Nucleus accumbens (tissue), 56 donors: ENCODE measurements around the gene FGF23.
"Not testable (repeated sequence)": the region's sequence is repeated elsewhere in the genome, so short reads cannot be mapped to it uniquely, and the experiment has no call there.

ENCODE experiments used
- DNase-seq, 56 donors: peaks; one replicate each; lab custom pipeline; 2025; lab: John Stamatoyannopoulos, UW

Gene FGF23

GRCh38 chr12:4379405-4379804, at the start of gene FGF23:
Gene FGF23 (minus strand): TSS chr12:4379712. CDS start chr12:4379582, 130 bp downstream.
- no peak for DNase-seq

GRCh38 chr12:4424422-4424821, 44.9 kb upstream of the FGF23 start:
- DNase-seq: no peak

DNA sequence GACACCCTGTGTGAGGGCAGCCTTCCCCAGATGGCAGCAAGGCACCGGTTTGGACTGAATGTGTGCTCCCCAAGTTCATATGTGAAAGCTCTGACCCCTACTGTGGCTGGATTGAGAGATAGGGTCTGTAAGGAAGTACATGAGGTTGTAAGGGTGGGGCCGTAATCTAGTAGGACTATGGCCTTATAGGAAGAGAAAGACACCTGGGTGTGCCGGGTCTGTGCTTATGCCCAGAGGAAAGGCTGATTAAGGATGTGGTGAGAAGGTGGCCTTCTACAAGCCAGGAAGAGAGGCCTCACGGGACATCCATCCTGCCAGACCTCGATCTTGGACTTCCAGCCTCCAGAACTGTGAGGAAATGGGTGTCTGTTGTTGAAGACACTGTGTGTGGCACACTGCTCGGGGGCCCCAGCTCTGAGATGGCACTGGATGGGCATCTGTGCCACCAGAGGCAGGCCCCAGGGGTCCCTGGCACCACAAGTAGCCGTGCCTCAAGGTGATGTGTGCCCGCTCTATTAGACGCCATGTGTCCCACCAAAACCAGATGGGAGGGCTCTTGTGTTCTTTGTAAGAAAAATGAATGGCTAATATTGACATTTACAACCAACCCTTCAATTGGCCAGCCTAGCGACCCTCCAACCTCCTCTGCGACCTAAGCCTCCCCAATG, 44.1 kb upstream of the FGF23 start:
- DNase-seq: no peak

- DNase-seq: no peak
Observed at GRCh38 chr12:4422985-4423384, 43.5 kb upstream of the FGF23 start.

GRCh38 chr12:4421590-4422031, 42.1 kb upstream of the FGF23 start:
- no peak for DNase-seq

DNA sequence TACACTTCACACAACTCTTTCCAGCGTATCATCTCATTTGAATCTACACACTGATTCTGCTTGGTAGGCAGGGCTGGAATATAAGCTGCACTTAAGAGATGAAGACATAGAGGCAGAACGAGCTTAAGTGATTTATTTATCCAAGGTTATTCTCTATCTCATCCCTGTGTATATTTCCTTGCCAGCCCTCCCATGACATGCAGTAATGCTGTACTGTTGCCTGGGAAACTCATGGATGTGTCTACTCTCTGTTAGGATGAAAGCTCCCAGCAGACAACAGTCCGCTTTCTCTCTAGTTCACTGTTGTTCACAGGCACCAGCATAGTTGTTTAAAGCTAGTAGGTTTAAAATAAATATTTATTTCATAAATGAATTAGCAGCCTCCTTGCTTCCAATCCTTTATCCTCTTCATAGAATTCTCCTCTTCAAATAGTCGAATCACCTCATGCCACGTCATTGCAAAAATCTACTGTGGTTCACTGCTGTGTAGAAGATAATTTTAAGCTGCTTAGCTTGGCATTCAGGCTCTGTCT, 40.7 kb upstream of the FGF23 start:
- DNase-seq: no peak

DNA sequence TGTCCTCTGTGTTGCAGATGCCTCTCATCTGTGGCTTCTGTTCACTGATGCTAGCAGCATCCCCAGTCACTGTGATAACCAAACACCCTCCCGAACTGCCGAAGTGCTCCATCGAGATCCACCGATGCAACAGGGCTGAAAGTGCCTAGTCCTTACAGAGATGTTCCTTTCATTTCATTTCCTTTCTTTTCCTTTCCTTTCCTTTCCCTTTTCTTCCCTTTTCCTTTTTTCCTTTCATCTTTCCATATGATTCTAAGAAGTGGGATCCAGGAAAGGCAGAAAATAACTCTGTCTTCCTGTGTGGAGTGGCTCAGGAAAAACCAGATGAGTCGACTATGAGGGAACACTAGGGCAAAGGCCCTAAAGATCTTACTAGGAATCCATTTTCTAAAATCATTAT, 39.4 kb upstream of the FGF23 start:
- no peak for DNase-seq

GRCh38 chr12:4417936-4418335, 38.4 kb upstream of the FGF23 start:
- no peak for DNase-seq

GRCh38 chr12:4417455-4417854, 37.9 kb upstream of the FGF23 start:
- no peak for DNase-seq

DNA sequence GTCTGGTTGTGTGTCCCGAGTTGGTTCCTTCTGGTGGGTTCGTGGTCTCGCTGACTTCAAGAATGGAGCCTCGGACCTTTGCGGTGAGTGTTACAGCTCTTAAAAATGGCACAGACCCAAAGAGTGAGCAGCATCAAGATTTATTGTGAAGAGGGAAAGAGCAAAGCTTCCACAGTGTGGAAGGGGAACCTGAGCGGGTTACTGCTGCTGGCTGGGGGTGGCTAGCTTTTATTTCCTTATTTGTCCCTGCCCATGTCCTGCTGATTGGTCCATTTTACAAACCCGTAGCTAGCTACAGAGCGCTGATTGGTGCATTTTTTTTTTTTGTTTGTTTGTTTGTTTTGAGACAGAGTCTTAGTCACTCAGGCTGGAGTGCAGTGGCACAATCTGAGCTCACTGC, 36.8 kb upstream of the FGF23 start:
- no peak for DNase-seq

DNA sequence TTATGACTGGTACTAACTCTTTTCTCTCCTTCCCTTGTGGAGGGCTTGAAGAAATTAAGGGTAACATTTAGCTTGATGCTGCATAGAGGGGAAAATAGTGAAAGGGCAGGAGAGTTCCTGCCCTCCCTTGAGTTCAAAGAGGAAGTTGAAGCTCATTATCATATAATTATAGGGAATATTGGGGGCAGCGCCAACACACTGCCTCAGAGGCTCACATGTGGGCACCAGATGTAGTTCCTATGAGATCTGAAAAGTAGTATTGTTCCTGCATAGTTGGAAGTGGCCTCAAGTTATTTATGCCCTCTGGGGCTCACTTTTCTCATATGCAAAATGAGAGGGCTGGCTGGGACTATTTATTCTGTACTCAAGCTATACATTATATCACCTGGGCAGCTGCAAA, 33.0 kb upstream of the FGF23 start:
- DNase-seq: no peak

- no peak for DNase-seq
Observed at GRCh38 chr12:4412056-4412455, 32.5 kb upstream of the FGF23 start.

GRCh38 chr12:4407136-4407535, 27.6 kb upstream of the FGF23 start:
- no peak for DNase-seq

DNA sequence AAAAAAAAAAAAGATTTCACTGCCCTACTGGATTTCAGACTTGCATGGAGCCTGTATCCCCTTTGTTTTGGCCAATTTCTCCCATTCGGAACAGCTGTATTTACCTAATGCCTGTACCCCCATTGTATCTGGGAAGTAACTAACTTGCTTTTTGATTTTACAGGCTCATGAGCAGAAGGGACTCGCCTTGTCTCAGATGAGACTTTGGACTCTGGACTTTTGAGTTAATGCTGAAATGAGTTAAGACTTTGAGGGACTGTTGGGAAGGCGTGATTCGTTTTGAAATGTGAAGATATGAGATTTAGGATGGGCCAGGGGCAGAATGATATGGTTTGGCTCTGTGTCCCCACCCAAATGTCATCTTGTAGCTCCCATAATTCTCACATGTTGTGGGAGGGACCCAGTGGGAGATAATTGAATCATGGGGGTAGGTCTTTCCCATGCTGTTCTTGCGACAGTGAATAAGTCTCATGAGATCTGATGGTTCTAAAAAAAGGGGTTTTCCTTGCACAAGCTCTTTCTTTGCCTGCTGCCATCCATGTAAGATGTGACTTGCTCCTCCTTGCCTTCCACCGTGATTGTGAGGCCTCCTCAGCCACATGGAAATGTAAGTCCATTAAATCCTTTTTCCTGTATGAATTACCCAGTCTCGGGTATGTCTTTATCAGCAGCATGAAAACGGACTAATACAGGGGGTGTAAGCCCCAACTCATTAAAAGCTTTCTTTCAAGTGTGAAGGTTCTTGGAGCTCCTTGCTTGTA, 25.5 kb upstream of the FGF23 start:
- not testable (repeated sequence) for DNase-seq

GRCh38 chr12:4402996-4403395, 23.5 kb upstream of the FGF23 start:
- DNase-seq: no peak

DNA sequence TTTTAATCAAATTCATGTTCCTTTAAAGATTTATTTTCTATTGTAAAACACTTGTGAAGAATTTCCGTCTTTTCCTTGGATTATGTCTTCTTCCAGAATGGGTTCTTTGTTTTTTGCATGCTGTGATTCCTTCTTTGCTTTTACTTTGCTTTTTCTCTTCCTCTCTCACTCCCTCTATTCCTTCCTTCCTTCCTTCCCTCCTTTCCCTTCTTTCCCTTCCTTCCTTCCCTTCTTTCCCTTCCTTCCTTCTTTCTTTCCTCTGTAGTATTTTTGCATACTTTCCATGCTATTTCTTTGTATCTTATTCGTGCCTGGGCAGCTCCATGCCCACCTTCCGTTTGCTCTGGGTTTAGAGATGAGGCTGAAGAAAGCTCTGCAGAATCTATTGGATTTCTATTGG, 21.6 kb upstream of the FGF23 start:
- DNase-seq: no peak

- DNase-seq: no peak
Observed at GRCh38 chr12:4395818-4396217, 16.3 kb upstream of the FGF23 start.

DNA sequence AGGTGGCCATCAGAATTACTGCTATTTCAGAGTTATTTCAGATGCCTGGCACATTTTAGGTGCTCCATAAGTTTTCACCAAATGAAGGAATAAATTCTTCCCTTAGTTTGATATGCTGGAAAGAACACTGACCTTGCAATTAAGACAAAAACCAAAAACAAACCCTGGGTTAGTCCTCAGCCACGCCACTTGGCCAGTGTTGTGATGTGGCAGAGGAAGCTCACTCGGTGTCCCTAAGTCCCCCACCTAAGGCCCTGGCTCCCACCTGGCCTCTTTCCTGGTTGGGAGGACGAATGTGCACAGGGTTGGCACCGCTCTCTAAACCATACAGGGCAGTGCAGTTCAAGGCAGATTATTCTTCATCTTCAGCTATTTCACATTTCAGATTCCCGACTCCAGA, 13.7 kb upstream of the FGF23 start:
- no peak for DNase-seq

GRCh38 chr12:4392223-4392742, 12.8 kb upstream of the FGF23 start:
- no peak for DNase-seq

DNA sequence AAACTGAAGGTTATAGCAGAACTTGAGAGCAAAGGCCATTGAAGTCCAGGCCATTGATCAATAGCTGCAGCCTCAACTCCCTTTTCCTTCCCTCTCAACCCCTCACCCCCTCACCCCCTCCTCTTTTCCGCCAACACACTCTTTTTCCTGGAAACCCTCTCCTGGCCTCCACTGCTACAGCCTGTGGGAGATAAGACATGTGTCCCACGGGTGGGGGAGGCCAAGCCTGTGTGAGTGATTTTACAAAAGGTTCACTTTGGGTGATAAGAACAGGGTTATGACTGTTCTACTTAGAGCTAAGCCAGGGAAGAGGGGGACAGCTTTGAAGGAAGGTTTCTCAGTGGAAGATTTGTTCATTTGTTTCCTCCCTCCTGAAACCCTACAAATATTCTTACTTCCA, 9.2 kb upstream of the FGF23 start:
- DNase-seq: no peak

DNA sequence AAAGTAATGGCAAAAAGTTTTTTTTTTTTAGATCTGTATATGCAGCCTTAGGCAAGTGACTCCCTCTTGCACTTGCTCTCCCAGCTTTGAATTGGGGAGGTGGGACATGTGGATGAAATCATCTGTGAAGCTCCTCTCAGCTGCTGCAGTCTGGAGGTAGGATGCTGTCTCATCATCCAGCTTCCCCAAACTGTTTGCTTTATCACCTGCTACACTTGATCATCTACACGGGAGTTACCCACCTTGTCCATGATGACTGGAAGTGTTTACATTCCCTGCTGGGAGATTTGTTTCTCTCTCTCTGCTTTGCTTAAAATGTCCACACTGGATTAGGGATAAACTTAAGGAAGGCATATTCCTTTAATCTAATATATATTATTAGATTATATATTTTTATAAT, 8.5 kb upstream of the FGF23 start:
- no peak for DNase-seq

DNA sequence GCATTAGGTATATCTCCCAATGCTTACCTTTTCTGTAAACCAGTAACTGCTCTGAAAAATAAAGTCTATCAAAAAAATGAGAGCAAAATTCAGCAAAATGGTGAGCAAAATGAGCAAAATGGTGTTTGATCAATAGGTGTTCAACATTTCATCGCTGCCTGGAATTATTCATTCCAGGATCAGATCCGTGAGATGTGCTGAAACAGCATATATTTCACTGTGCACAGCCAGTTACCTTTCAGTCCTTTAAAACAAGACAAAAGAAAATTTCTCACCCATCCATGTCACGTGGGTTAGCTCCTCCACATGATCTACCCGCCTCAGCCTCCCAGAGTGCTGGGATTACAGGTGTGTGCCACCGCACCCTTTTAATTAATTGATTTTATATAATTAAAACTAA, 8.1 kb upstream of the FGF23 start:
- no peak for DNase-seq
